Measurements from ENCODE around the gene MYRIP. TPM values are rescaled to one million over a fixed set of nuclear protein-coding genes. Genes with fewer than 3 reads are reported as not detected.

Gene MYRIP
- total RNA-seq, 1 experiment from 2014 or later: 0.44 TPM

DNA sequence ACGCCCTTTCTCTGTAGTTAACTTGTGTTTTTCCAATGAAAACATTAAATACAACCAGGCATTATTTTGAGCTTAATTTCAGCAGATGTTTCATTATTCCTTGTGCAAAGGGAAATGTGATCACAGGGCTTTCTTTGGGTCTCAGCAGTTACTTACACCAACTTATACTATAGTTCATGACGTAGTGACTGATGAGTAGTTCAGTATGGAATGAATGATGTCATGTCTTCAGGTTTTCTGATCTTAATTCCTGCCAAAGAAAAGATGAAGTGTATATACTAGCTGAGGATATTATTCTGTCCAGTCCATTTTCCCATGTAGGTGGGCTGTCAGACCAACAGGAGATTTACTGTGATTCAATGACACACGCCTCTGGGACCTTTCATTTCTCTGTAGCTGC, 61.3 kb downstream of the MYRIP start:
- Histone ChIP-seq H3K4me3 (replicated peaks in 1 of 2; ENCODE audit: low read depth in 1 of 2, low read length in 2 of 2) (no peak overlapping the region), H3K4me2 (ENCODE audit: low read length) (no peak overlapping the region), H4K20me1 (ENCODE audit: insufficient read depth) (no peaks in the 10 kb centered on the region), H3K4me1 (ENCODE audit: control insufficient read depth in 1 of 2, insufficient read depth in 2 of 2, low read length in 2 of 2) (no peaks in the 10 kb centered on the region), H3K9me3 (ENCODE audit: control insufficient read depth in 1 of 2, insufficient read depth in 1 of 2, low read depth in 1 of 2, low read length in 2 of 2) (no peaks in the 10 kb centered on the region), H3K9ac (ENCODE audit: low read length) (no peak overlapping the region), H3K36me3 (ENCODE audit: control insufficient read depth in 1 of 2, insufficient read depth in 2 of 2, low read length in 2 of 2) (no peaks in the 10 kb centered on the region), H3K79me2 (ENCODE audit: insufficient read depth, low read length) (no peaks in the 10 kb centered on the region), H3K27me3 (ENCODE audit: insufficient read depth, low read length) (no peaks in the 10 kb centered on the region), H2AFZ (ENCODE audit: low read depth, low read length, poor library complexity, severe bottlenecking) (no peak overlapping the region), H3K9me2 (ENCODE audit: insufficient read depth) (no peaks in the 10 kb centered on the region), H3K27ac (ENCODE audit: low read depth, low read length) (no peak overlapping the region)
- TF ChIP-seq ZNF274 (IDR thresholded peaks at IDR 0.05; ENCODE audit: low read depth, low read length) (no peak), CBX3 (IDR thresholded peaks at IDR 0.05; ENCODE audit: low read depth) (no peak), SRF (IDR thresholded peaks at IDR 0.05; ENCODE audit: low read depth) (no peak), EZH2 (IDR thresholded peaks at IDR 0.05) (no peak), SP1 (IDR thresholded peaks at IDR 0.05; ENCODE audit: low read depth) (no peak), EZH2phosphoT487 (IDR thresholded peaks at IDR 0.05; ENCODE audit: borderline replicate concordance) (no peak), FOSL1 (IDR thresholded peaks at IDR 0.05; ENCODE audit: low read depth) (no peak), RAD21 (IDR thresholded peaks at IDR 0.05; ENCODE audit: low read depth) (no peak)
- TF ChIP-seq, protein P1, sequence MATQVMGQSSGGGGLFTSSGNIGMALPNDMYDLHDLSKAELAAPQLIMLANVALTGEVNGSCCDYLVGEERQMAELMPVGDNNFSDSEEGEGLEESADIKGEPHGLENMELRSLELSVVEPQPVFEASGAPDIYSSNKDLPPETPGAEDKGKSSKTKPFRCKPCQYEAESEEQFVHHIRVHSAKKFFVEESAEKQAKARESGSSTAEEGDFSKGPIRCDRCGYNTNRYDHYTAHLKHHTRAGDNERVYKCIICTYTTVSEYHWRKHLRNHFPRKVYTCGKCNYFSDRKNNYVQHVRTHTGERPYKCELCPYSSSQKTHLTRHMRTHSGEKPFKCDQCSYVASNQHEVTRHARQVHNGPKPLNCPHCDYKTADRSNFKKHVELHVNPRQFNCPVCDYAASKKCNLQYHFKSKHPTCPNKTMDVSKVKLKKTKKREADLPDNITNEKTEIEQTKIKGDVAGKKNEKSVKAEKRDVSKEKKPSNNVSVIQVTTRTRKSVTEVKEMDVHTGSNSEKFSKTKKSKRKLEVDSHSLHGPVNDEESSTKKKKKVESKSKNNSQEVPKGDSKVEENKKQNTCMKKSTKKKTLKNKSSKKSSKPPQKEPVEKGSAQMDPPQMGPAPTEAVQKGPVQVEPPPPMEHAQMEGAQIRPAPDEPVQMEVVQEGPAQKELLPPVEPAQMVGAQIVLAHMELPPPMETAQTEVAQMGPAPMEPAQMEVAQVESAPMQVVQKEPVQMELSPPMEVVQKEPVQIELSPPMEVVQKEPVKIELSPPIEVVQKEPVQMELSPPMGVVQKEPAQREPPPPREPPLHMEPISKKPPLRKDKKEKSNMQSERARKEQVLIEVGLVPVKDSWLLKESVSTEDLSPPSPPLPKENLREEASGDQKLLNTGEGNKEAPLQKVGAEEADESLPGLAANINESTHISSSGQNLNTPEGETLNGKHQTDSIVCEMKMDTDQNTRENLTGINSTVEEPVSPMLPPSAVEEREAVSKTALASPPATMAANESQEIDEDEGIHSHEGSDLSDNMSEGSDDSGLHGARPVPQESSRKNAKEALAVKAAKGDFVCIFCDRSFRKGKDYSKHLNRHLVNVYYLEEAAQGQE (IDR thresholded peaks at IDR 0.05; ENCODE audit: low read depth): no peak
- RAD21 ChIA-PET (ENCODE audit: low non-redundant PET in 1 of 2, low total read pairs in 2 of 2, uncharacterized antibody in 2 of 2, unreplicated experiment in 2 of 2): no interaction called here
- intact Hi-C loops (cut with micrococcal nuclease): no loop called here
- CTCF ChIA-PET: no interaction called here
- DNase-seq (ENCODE audit: low read depth, low spot score) (no peak), ATAC-seq (no peak)
- BruUV-seq (replicated peaks): no TSS peak
- POLR2A ChIA-PET: no interaction called here

All from HCT116 (cell line).